Kasumi-1 (cell line): ENCODE results near the gene TGFBI.

Experiments
- DNase-seq, 2 experiments: peaks; one replicate each; lab custom pipeline; 2025; lab: John Stamatoyannopoulos, UW

TGFBI gene

DNA sequence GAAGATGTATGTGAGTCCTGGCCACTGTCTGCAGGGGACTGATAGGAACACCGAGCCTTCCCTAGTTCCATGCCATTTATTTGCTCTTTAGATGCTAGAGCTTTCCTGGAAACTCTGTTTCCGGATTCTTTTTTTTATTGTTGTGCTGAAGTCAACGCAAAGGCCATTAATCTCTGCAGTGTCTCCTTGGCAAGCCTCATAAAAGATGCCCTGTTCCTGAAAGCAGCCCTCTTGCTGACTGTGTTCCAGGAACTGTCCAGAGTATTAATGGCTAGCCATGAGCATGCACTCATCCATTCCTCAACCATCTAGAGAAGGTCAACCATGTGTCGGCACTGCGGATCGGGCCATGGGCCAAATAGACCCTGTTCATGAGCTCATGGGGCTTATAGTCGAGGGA lies 61.0 kb downstream of the TGFBI start:
- no peak for DNase-seq

DNA sequence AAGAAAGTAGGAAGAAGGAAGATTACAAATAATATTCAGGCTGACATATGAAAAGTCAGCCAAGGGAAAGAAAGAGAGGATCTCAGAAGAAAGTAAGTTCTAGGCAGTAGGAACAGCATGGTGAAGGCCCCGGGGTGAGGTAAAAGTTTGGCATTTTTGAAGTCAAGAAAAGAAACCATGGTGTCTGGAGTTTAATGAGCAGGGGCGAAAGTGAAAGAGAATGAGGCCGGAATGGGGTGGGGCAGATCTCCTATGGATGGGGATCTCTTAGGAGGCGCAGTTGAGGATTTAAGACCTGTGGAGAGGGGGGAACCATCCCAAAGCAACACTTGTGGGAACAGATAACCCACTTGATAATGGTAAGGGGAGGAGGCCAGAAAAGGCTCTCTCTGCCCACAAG lies 61.5 kb downstream of the TGFBI start:
- no peak for DNase-seq

DNA sequence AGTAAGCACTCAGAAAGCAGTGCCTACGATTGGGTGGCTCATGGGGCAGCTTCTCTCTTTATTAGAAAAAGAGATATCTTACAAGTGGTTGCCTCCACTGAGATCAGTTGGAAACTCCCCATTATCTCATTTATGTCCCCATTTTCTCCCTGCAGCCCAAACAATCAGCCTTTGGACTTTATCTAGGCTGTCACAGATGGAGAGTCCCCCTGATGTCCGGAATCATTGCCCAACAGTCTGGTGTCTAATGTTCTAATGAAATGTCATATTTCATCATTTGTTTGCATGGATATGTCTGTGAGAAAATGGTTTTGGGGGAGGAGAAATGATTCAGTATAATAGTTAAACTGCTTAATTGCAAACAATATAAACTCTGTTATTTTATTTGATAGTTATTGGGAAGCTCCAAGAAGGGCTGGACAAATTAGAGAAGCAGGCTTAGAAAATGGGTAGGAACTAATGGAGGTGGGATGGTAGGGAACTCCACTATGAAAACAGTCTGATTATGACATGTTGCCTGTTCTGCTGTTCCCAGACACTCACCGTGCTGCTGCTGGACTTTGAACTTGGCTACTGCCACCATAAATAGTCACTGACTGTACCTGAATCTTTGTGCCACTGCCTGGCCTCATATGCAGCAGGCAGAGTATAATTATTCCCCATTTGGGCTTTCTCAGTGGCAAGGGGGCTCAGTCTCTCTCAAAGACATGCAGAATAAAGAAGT lies 65.6 kb downstream of the TGFBI start:
- no peak for DNase-seq

DNA sequence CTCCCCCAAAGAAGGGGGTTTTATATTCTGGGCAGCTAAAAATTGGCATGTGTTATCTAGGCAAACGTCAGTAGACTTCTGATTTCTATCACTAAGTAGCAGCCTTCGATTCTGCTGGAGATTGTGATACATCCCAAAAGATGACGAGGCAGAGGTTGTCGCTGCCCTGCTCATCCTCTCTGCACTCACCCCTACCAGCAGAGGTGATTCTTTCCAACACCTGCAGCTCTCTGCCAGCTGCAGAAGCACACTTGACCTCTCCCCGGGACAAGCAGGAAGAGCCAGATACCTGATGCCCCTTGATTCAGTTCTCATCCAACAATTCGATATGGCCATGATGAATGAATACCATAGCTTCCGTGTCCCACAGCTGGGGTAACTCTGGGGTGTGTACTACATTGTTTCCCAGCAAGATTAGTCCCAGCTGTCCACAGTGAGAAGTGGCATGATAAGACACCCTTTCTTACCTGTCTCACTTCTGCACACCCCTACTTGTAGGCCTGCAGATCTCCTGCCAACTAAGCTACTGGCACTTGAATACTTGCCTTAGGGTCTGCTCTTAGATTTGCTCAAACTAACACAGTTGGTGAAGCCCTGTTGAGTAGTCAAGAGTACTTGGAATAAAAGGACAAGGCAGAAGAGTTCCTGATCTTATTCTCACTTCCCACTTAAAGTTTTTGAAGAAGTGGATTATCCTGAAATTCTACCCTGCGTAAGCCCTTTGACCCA lies 66.3 kb downstream of the TGFBI start:
- DNase-seq: no peak

DNA sequence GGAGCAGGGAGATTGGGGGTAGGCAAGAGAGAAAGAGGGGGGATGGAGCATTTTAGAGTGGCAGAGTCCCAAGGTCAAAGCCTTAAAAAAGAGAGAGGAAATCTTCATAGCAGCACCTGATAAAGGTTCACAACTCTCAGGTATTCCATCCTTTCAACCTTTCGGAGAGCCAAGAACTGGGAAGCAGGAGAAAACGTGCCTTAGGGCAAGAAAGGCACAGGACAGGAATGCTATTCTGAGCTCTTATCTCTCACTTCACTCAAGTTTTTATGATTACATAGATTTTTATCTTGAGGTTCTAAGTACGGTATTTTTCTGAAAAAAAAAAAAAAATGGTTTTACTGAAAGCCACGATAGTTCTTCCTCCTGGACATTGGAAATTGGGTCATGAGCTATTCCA lies 69.4 kb downstream of the TGFBI start:
- no peak for DNase-seq

- no peak for DNase-seq
Observed at GRCh38 chr5:136099870-136100269, 71.1 kb downstream of the TGFBI start.

GRCh38 chr5:136101884-136102283 lies 73.1 kb downstream of the TGFBI start:
- no peak for DNase-seq

GRCh38 chr5:136103118-136103517 lies 74.3 kb downstream of the TGFBI start:
- DNase-seq: no peak

DNA sequence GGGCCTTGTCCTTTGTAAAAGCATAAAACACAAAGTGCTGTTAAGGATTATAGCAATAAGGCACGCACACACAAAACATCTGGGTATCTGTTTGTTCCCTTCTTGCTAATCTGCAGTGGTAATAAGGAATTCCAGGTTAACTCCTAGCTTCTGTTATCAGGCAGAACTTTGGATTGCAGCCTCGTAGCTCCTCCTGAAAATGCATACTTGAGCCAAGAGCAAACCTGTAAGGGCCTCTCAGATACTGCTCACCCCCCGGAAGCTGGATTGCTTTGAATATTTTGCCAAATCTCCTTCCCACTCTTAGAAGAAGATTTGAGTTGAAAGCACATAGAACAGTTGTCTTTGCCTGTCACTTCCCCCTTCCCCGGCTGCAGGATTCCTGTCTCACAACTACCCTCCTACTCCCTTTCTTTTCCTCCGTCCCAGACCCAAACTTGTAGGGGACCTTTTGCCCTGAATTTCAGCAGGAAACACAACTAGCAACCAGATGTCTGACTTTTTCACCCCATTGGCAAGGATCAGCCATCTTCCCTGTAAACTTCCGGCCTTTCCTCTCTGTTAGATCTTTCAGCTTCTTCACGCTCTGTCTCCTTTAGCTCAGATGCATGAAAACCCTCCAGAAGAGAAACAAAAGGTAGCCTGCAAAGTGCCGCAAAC lies 75.6 kb downstream of the TGFBI start:
- DNase-seq: no peak

GRCh38 chr5:136106351-136107031 lies 77.7 kb downstream of the TGFBI start:
- DNase-seq: no peak

DNA sequence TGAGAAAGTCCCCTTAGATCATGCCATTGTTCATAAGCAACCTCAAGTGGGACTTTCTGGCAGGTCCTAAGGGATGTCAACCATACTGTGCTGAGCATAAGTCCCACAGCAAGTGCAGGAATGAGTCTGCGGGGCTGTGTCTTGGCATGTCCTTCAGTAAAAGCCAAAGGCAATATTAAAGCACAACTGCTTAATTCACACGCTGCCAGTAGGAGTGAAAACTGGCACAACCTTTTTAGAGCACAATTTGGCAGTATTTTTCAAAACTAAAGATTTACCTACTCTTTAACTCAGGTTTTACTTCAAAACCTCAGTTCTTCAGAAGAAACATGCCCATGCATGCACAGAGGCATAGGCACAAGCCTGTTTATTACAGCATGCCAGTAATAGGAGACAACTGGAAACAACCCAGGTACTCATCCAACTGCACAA lies 79.4 kb downstream of the TGFBI start:
- no peak for DNase-seq

DNA sequence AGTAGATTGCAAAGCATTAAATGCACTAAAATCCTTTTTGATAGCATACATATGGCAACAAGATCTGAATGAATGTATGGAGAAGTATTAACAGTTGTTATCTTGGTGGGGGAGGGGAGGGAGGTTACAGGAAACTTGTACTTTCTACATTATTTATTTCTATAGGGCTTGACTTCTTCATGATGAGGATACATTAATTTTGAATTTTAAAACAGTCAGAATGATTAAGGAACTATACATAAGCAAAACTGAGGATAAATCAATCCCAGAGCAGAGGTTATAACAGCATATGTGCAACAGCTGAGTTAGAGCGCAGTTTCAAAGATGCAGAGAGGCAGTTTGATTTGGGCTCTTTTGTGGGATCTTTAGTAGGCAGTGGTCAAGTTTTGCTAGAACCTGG lies 80.0 kb downstream of the TGFBI start:
- DNase-seq: no peak

GRCh38 chr5:136109453-136110135 lies 80.8 kb downstream of the TGFBI start:
- no peak for DNase-seq
